ENCODE measurements around the gene STK10.

STK10 gene

GRCh38 chr5:172089298-172090117, 98.5 kb downstream of the STK10 start:
- H3K79me2 ChIP-seq (ENCODE audit: insufficient read depth, low read length) = no peaks in the 10 kb centered on the region
- H2AFZ ChIP-seq (ENCODE audit: low read length) = no peak overlapping the region
- no peak overlapping the region for H3K4me3 ChIP-seq (ENCODE audit: low read depth, low read length, poor library complexity, severe bottlenecking)
- H3K9ac ChIP-seq (ENCODE audit: low read length) = no peak overlapping the region
- no peak overlapping the region for H3K4me2 ChIP-seq (ENCODE audit: low read length)
- no peaks in the 10 kb centered on the region for H3K27me3 ChIP-seq (ENCODE audit: insufficient read depth, low read length)
- H3K36me3 ChIP-seq (ENCODE audit: insufficient read depth, low read length) = peaks cover 30% of the 10 kb centered on the region; the same call in 1 of the 2 replicates
- H3K9me3 ChIP-seq (ENCODE audit: low read length) = no peaks in the 10 kb centered on the region
- no peak overlapping the region for H3K27ac ChIP-seq (ENCODE audit: low read depth, low read length, poor library complexity, severe bottlenecking)
- no peaks in the 10 kb centered on the region for H3K4me1 ChIP-seq (ENCODE audit: insufficient read depth, low read length, severe bottlenecking)
- H3K9me2 ChIP-seq (ENCODE audit: low read depth, low read length) = no peaks in the 10 kb centered on the region
- no peaks in the 10 kb centered on the region for H4K20me1 ChIP-seq (ENCODE audit: insufficient read depth, low read length)
- TF ChIP-seq CTCF (IDR thresholded peaks at IDR 0.05; ENCODE audit: low read length) = no peak
- TF ChIP-seq EZH2 (IDR thresholded peaks at IDR 0.05; ENCODE audit: borderline replicate concordance, low read length) = no peak
- H3F3A ChIP-seq (ENCODE audit: insufficient read depth, low read length) = no peaks in the 10 kb centered on the region

- H3K9ac ChIP-seq (ENCODE audit: low read length) = no peak overlapping the region
- no peak overlapping the region for H3K4me3 ChIP-seq (ENCODE audit: low read depth, low read length, poor library complexity, severe bottlenecking)
- H4K20me1 ChIP-seq (ENCODE audit: insufficient read depth, low read length) = no peaks in the 10 kb centered on the region
- H3K9me3 ChIP-seq (ENCODE audit: low read length) = no peaks in the 10 kb centered on the region
- no peaks in the 10 kb centered on the region for H3K79me2 ChIP-seq (ENCODE audit: insufficient read depth, low read length)
- no peaks in the 10 kb centered on the region for H3K4me1 ChIP-seq (ENCODE audit: insufficient read depth, low read length, severe bottlenecking)
- H3K9me2 ChIP-seq (ENCODE audit: low read depth, low read length) = no peaks in the 10 kb centered on the region
- peaks cover 30% of the 10 kb centered on the region; the same call in 1 of the 2 replicates for H3K36me3 ChIP-seq (ENCODE audit: insufficient read depth, low read length)
- no peak overlapping the region for H3K27ac ChIP-seq (ENCODE audit: low read depth, low read length, poor library complexity, severe bottlenecking)
- no peaks in the 10 kb centered on the region for H3F3A ChIP-seq (ENCODE audit: insufficient read depth, low read length)
- no peak overlapping the region for H2AFZ ChIP-seq (ENCODE audit: low read length)
- H3K27me3 ChIP-seq (ENCODE audit: insufficient read depth, low read length) = no peaks in the 10 kb centered on the region
- H3K4me2 ChIP-seq (ENCODE audit: low read length) = no peak overlapping the region
- TF ChIP-seq EZH2 (IDR thresholded peaks at IDR 0.05; ENCODE audit: borderline replicate concordance, low read length) = no peak
- no peak for TF ChIP-seq CTCF (IDR thresholded peaks at IDR 0.05; ENCODE audit: low read length)
Observed at GRCh38 chr5:172088801-172089200, 99.2 kb downstream of the STK10 start.

- no peaks in the 10 kb centered on the region for H3K79me2 ChIP-seq (ENCODE audit: insufficient read depth, low read length)
- no peak overlapping the region for H3K9ac ChIP-seq (ENCODE audit: low read length)
- H3K4me2 ChIP-seq (ENCODE audit: low read length) = no peak overlapping the region
Observed at GRCh38 chr5:172086194-172086975, 101.6 kb downstream of the STK10 start.

More at GRCh38 chr5:172086194-172086975, 101.6 kb downstream of the STK10 start:
- Histone ChIP-seq H3K27me3 (ENCODE audit: insufficient read depth, low read length) (no peaks in the 10 kb centered on the region), H3K9me2 (ENCODE audit: low read depth, low read length) (no peaks in the 10 kb centered on the region), H3K4me3 (ENCODE audit: low read depth, low read length, poor library complexity, severe bottlenecking) (no peak overlapping the region), H3K9me3 (ENCODE audit: low read length) (no peaks in the 10 kb centered on the region), H3K27ac (ENCODE audit: low read depth, low read length, poor library complexity, severe bottlenecking) (no peak overlapping the region), H3K4me1 (ENCODE audit: insufficient read depth, low read length, severe bottlenecking) (no peaks in the 10 kb centered on the region), H3K36me3 (ENCODE audit: insufficient read depth, low read length) (peaks cover 29% of the 10 kb centered on the region; the same call in 1 of the 2 replicates), H3F3A (ENCODE audit: insufficient read depth, low read length) (no peaks in the 10 kb centered on the region), H2AFZ (ENCODE audit: low read length) (no peak overlapping the region), H4K20me1 (ENCODE audit: insufficient read depth, low read length) (no peaks in the 10 kb centered on the region)
- no peak for TF ChIP-seq CTCF (IDR thresholded peaks at IDR 0.05; ENCODE audit: low read length)
